NCI-H345 (cell line): ENCODE data around the gene TLN1.
A peak's percentile ranks its signal among the peaks of the same experiment; 100 is the strongest.

Experiments
- DNase-seq: peaks from one replicate; lab custom pipeline; 2025; lab: John Stamatoyannopoulos, UW

Gene TLN1

DNA sequence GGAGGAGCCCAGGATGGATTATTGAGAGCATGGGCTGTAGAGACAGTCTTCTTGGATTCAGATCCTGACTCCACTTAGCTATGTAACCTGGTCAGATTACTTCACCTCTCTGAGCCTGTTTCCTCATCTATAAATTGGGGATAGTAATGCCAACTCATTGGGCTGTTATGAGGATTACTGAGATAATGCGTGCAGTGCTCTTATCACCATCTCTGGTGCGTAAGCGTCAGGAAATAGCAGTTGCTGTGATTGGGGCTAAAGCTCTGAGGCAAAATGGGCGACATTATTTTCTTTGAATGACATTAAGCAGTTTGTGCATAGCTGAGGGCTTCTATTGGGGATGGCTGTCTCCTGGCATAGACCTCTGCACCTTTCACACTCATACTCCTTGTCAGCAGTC lies 23.1 kb upstream of the TLN1 start:
- DNase-seq = no peak

DNA sequence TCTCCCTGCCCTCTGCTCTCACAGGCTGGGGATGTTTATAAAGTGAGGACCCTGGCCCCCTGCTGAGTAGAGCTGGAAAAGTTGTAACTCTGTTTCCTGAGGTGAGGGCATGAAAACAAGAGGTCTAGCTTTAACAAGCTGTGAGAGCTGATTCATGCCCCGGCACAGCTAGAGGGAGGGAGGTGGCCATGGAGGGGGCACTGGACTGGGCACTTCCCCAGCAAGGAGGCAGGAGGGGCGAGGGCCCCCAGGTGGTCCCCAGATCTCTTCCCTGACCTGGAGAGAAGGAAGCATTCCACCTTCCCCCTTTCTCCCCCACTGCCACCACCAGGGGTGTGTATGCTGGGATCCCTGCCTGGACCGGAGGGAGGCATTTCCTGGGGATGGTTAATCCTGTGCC lies 22.3 kb upstream of the TLN1 start, which contains the start of gene MSMP:
Gene MSMP, minus strand, starts transcription at position 13 of the 400 bp plus-strand sequence. CDS start 147 bp downstream, outside the sequence.
- DNase-seq = no peak

DNA sequence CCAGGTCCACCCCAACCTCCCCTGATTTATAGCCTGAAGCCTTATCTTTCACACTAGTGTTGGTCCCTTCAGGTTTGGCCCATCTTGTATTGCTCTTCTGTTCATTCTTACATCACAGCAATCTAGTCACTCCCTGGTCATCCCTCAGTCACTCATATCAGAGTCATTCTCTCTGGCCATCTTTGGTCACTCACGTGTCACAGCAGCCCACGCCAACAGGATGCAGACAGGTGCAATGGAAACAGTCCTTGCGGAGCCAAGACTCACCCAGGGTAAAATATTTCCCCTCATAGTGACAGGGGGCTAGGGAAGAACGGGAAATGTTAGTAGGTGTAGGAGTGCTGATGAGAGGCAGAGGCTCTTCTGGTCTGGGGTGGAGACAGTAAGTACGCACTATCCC lies 21.5 kb upstream of the TLN1 start:
- no peak for DNase-seq

DNA sequence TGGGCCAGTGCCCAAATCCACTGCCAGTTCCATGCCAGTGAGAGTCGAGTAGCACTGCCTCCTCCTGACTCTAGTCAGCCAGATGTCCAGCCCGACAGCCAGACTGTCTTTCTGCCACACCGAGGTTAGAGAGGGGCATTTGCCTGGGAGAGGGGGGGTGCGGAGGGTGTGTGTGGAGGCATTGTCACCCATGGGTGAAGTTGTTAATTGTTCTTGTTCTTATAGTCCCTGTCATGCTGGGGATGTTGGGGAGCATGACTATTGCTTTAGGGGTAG lies 18.2 kb upstream of the TLN1 start:
- no peak for DNase-seq

DNA sequence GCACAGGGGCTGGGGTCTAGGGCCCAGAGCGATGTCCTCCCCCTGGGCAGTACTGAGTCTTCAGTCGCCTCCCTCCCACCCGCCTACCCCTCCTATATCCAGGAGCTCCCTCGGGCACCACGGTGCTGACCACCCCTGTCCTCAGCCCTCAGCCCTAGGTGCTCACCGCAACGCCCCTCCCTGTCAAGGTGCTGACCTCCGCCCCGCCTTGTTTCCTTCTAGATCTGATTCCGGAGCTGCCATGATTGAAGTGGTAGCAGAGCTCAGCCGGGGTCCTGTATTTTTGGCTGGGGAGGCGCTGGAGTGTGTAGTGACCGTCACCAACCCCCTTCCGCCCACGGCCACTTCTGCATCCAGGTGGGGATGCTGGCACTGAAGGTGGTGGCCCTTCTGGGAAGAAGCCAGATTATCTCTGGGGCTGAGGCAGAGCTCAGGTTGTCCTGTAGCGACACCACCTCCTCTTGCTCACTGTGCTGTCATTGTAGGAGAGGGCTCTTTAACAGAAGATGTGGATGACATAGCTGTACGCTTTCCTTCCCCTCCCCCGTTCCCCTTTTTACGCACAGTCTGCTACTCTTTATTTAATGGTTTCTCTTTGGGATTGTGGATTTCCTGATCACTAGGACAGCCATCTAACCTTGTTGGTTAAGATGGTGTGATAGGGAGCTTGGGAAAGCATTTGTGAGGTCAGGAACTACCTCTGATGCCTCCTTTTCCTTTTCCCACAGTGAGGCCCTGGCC lies 17.7 kb upstream of the TLN1 start:
- DNase-seq = no peak

DNA sequence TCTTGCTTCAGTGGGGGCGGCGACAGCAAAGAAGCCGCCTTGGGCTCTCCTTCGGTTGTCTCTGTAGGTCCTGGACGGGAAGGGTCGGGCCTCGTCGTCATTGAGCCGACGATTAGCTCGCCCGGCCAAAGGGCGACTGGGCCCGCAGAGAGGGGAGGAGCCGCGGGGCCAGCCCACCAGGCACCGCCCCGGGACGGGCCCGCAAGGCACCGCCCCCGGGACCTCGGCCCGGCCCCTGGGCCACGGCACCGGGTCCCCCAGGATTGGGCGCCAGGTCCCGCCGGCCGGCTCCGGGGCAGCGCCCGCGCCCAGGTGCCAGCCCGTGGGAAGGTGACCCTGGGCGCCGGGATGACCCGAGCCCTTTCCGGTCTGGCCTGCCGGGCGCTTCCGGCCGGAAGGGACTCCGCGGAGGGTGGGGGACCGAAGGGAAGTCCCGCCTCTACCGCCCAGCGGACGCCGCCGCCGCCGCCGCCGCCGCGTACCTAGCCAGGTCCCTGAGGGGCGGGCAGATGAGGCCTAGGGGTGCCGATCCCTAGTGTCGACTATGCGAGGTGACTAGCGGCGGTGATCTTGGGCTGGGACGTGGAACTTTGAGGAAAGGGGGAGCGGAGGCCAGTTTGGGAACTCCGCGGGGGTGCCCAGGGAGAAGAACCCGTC lies 17.0 kb upstream of the TLN1 start, which contains the start of the genes GBA2 and RGP1:
Gene GBA2, minus strand, starts transcription at position 371 of the 657 bp plus-strand sequence. CDS start 524 bp downstream, outside the sequence.
Gene RGP1, plus strand, starts transcription at position 430 of the 657 bp plus-strand sequence. CDS start 469 bp downstream, outside the sequence.
- peak; percentile 78 for DNase-seq

DNA sequence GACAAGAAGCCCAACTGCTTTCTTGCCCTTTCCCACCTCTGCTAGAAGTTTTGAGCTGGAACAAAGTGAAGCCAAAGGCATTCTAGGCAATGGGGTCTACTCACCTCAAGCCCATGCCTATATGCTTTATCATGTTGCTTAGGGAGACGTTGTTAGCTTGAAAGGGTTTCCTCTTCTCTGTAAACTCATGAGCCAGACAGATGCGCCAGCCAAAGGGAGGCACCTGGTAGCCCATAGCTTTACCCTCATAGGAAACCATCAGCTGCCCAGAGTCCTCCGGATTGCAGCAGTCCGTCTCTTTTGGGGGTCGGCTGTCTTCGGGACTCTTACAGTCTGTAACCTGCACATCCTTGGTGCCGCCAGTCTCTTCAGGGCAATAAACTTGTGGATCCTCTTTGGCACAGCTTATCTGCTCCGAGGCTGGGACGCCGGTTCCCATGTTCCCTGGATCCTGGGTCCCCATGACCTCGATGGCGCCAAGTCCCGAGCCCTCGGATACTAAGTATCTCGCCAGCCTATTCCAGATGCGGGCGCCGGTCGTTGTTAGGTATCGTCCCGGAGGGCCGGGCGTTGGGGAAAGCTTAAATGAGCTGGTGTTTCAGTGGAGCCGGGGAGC lies 16.4 kb upstream of the TLN1 start:
- no peak for DNase-seq

DNA sequence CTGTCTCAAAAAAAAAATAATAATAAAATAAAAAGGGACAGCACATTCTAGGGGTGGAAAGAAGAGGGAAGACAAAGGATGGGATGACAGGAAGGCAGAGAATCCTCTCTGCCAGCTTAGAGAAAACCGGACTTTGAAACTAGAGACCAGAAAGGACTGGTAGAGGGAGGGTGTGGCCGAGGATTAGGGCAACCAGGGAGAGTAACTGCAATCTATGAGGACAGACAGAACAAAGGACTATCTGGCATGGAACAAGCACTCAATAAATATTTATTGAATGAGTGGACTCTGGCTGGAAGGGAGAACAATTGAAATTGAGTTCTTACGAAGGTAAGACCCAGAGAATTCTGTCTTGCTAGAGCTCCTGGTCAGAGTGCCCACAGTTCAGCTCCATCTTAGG lies 14.6 kb upstream of the TLN1 start:
- DNase-seq = no peak

DNA sequence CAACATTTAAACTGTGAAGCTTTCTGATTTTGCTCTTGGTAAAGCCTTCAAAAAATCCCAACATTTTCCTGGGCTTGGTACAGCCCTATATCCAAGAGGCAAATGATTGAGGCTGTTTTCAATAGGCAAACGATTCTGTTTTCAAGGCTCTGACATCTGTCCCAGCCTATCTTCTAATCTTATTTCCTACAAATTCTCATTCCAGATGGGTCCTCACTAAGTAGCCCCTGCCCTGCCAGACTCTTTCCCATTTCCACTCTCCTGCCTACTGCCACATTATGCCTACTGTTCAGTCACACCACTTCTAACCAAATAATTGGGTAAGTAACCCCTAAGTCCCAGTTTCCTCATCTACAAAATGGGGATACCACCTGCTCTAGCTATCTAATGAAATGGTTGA lies 13.6 kb upstream of the TLN1 start:
- no peak for DNase-seq

DNA sequence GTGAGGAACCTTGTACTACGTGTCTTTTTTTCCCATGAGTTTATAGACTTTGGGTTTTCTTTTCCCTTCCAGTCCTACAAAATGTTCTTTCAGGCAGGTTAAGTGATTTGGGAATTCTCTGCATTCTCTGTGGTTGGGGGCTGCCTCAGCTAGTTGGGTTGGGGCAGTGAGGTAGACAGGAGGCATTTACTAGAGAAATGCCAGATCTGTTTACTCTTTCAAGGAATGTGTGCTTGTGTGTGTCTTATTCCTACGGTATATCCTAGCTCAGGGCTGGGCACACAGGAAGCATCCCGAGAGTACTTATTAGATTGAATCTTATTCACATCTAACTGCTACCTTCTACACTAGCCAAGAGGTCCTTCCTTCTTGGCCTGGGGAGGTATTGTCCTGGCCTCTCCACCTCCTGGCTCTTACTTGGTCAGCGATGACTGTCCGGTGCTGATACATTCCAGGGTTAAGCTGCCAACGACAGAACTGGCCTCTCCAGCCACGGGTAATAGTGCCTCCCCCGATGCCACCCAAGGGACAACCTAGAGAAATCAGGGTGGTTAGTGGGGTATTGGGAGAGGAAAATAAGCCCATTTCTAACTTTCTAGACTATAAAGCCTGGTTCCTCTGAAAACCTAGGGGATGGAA lies 12.0 kb upstream of the TLN1 start:
- DNase-seq = no peak

DNA sequence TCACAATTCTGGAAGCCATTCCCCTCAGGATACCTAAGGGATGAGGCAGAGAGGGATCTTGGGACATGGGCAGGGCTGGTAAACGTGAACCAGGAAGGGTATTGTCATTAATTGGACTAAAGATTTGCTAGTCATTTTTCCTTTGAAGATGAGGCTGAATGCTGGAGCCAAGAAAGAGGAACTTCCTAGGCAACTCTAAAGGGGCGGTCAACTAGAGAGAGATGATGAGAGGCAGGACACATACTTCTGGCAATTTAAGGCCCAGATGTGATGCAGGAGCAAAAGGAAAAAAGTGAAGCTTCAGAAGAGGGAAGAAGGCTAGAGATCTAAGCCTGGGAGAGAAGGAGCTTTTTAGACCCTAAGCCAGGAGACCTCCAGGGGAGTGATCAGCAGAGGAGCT lies 11.5 kb upstream of the TLN1 start:
- no peak for DNase-seq

DNA sequence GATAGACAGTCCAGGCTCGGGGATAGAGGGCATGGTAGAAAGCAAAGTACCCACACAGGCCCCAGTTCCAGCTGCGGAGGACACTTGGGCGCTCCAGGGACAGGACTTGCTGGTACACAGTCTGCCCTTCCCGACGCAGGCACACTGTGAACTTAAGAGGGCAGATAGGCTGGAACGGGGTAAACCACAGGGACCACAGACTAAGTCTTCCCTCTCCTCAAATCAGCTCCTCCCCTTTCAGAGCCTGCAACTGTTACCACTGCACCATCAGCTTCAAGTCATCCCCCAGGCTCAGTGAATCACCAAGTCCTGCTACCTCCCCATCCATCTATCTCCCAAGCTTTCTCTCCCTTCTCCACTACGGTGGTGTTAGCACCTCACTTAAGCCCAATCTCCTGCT lies 9.7 kb upstream of the TLN1 start:
- no peak for DNase-seq

DNA sequence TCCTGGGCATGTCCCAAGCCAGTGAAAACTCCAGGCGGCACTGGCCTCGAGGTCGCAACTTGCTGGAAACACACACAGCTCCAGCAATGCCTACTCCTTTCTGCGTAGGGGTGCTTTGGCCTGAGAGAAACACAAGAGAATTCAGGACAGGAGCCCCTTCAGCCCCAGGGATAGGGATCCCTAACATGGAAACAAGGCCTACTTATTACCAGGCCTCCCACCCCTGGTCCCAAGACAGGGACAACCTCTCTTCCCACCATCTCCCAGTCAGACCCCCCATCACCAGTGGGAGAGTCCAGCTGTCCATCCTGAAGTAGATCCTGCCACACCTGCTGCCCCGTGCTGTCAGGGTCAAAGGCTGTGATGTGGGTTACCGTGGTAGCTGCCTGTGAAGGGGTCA lies 8.2 kb upstream of the TLN1 start:
- no peak for DNase-seq

DNA sequence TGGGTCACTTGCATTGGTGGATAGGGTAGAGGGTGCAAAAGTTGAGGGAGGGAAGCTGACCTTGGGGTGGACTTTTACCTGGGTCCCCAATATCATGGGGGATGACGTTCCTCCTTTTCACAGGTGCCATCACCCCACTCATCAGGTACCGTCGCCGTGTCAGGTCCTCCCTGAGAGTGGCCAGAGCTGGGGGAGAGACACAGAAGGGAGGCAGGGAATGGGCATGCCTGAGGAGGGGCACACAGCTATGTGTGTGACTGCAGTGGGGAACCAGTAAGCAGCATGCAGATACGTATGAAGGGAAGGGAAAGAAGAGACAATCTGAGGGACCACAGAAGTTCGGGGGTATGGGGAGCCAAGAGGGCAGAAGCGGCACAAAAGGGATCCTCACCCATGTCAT lies 6.9 kb upstream of the TLN1 start:
- no peak for DNase-seq

DNA sequence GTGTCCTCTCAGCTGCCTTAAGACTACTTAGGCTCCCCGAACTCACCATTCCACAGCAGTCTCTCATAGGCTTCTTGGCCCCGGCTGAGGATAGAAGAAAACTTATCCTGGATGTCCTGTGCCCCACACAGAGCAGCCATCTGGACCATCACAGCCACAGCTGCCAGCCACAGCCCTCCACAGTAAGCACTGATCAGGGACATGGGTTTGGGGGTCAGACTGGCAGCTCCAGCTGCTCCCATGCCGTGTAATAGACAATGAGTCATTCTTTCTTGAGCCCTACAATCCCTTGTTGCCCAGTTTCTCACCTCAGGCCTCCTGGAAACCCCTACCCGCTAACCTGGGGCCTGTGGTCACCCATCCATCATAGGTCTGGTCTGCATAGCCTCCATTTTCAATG lies 6.2 kb upstream of the TLN1 start:
- no peak for DNase-seq

DNA sequence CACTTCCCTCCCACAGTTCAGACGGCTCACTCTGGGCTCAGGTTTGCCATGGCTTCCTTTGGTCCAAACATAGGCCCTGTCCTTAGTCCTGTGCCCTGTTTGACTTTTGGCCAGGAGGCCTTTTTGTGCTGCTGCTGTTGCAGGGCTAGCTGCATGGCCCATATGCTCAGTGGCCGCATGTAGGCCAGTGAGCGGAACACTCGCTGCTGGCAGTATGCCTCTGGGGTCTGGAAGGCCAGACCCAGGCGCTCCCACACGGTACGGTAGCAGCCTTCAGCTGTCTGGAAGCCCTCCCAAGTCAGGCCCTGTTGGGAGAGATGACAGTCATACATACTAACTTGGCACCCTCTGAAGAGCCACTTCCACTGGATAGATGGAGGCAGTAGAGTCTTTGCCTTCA lies 5.1 kb upstream of the TLN1 start:
- DNase-seq = no peak

DNA sequence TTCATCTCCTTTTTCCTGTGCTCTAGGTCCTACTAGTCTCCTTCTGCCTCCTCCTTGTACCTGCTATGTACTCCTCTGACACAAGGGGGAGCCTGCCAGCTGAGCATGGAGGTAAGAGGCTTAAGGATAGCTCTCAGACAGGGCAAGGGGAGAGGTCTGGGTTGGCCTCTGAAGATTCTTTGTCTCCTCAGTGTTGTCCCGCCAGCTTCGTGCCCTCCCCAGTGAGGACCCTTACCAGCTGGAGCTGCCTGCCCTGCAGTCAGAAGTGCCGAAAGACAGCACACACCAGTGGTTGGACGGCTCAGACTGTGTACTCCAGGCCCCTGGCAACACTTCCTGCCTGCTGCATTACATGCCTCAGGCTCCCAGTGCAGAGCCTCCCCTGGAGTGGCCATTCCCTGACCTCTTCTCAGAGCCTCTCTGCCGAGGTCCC lies 4.2 kb upstream of the TLN1 start:
- DNase-seq = peak; percentile 65

DNA sequence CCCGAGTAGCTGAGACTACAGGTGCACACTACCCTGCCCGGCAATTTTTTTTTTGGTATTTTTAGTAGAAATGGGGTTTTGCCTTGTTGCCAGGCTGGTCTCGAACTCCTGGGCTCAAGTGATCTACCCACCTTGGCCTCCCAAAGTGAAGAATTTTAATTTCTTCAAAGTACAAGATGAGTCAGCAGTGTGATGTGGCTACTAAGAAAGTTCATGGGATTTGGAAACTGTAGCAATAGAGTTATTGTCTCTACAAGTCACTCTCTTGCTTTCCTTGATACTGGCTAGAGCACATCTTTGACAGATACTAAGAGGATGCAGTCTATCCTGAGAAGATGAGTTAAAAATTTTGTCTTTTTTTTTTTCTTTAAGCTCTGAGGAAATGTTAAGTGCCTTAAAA lies 2.1 kb upstream of the TLN1 start:
- DNase-seq = no peak

DNA sequence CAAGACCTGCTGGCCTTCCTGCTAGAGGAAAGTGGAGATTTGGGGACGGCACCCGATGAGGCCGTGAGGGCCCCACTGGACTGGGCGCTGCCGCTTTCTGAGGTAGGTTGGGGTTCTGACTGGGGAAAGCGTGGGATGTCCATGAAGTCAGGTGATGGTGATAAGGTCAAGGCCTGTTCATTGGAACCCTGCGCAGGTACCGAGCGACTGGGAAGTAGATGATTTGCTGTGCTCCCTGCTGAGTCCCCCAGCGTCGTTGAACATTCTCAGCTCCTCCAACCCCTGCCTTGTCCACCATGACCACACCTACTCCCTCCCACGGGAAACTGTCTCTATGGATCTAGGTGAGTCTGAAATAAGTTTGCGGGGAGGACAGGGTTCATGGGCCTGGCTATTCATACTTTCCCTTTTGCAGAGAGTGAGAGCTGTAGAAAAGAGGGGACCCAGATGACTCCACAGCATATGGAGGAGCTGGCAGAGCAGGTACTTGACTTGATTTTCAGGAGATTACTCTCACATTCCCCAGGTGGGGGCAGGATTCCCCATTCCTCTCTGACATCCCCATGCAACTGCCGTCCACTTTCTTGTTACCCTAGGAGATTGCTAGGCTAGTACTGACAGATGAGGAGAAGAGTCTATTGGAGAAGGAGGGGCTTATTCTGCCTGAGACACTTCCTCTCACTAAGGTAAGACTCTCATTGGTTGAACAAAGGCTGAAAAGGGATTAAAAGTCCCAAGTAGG lies 976 bp upstream of the TLN1 start:
- peak; percentile 47 for DNase-seq

DNA sequence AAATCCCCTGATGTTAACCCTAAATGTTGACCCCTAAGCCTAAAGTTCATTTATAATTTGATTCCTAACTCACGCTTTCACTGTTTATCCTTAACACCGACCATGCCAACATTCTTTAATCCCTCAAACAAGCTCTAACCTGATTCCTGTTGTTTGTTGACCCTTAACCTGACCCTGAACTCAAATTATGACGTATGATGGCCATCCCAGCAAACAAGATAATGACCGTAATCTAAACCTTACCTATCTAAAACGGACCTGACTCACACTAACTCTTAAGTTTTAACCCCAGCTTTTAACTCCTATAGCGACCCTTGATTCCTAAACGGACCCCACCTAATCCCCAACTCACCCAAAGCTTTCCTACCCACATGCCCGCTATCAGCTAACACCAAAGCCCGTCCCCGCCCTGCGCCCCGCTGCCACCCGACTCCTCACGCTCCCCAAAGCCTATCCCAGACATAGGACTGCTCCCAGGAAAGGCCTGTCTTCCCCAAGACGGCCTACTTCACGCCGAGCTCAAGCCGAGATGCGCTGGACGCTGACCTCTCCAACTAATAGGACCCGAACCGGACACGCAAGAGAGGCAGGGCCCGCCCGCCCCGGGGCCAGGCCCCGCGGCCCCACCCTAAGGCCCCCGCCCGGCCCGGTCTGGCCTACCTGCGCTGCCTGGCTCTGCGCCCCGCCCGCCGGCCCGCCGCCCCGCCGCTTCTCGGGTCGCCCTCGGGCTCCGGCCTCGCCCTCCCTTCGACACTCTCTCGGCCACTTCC lies 395 bp downstream of the TLN1 start:
- DNase-seq = peak; percentile 30

DNA sequence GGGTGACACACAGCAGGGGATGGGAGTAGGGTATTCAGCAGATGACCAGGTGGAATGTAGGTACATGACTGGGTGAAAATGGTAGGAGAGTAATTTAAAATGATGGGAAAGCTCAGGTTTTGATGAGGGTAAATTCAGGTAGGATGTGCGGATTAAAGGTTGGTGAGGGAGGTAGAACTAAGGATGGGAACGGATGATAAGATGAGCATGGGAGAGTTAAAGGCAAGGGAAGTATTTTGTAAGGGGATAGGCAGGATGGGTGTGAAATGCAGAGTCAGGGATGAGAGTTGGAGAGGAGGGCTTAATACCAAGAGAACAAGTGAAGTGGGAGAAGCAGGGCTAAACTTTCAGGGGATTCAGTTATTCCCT lies 1.5 kb downstream of the TLN1 start:
- DNase-seq = no peak
